ENCODE results near the gene AGPAT2. TPM values are rescaled to one million over a fixed set of nuclear protein-coding genes. Genes with fewer than 3 reads are reported as not detected.

Gene AGPAT2
- total RNA-seq, 1 donor from 2014 or later: 30.8 TPM

GRCh38 chr9:136700304-136700703 is 13.0 kb upstream of the AGPAT2 start:
- Mint-ChIP-seq H3K4me3 (ENCODE audit: unreplicated experiment) (no peak overlapping the region), H3K9me3 (ENCODE audit: unreplicated experiment) (peaks cover 2% of the 10 kb centered on the region)

GRCh38 chr9:136698635-136699246 is 11.5 kb upstream of the AGPAT2 start:
- no peak overlapping the region for H3K4me3 Mint-ChIP-seq (ENCODE audit: unreplicated experiment)
- no peak overlapping the region for H3K4me3 ChIP-seq (ENCODE audit: insufficient read depth, low read depth, low read length)
- no peaks in the 10 kb centered on the region for H3K79me2 ChIP-seq (ENCODE audit: insufficient read depth, low read length)
- H3K4me2 ChIP-seq (ENCODE audit: low read length): no peak overlapping the region
- peaks cover 5% of the 10 kb centered on the region for H3K27me3 ChIP-seq (ENCODE audit: insufficient read depth, low read length)
- no peak for TF ChIP-seq EZH2 (IDR thresholded peaks at IDR 0.05; ENCODE audit: insufficient read depth, low read length)
- no peak for TF ChIP-seq CTCF (IDR thresholded peaks at IDR 0.05; ENCODE audit: insufficient read depth, low read depth, low read length)
- H3K36me3 ChIP-seq (ENCODE audit: insufficient read depth, low read length): no peaks in the 10 kb centered on the region
- H2AFZ ChIP-seq (ENCODE audit: low read depth, low read length): no peak overlapping the region
- DNase-seq (ENCODE audit: low read depth) (no peak), FAIRE-seq (no peak)
- no peaks in the 10 kb centered on the region for H4K20me1 ChIP-seq (ENCODE audit: insufficient read depth, low read length)
- no peak overlapping the region for H3K9ac ChIP-seq (ENCODE audit: low read length)
- H3K27ac Mint-ChIP-seq (ENCODE audit: unreplicated experiment): no peak overlapping the region
- H3K4me1 Mint-ChIP-seq (ENCODE audit: low read depth, unreplicated experiment): peaks cover 3% of the 10 kb centered on the region
- no peaks in the 10 kb centered on the region for H3K9me3 Mint-ChIP-seq (ENCODE audit: unreplicated experiment)
- peaks cover 9% of the 10 kb centered on the region for H3K27me3 Mint-ChIP-seq (ENCODE audit: low read depth, unreplicated experiment)
- no peaks in the 10 kb centered on the region for H3K9me3 ChIP-seq (ENCODE audit: insufficient read depth, low read depth, low read length)
- H3K36me3 Mint-ChIP-seq (ENCODE audit: low read depth, unreplicated experiment): no peaks in the 10 kb centered on the region
- no peak overlapping the region for H3K27ac ChIP-seq (ENCODE audit: low read depth, low read length)
- no peaks in the 10 kb centered on the region for H3K4me1 ChIP-seq (ENCODE audit: insufficient read depth, low read length)

More at GRCh38 chr9:136700304-136700703, 13.0 kb upstream of the AGPAT2 start:
- Histone ChIP-seq H4K20me1 (ENCODE audit: insufficient read depth, low read length) (no peaks in the 10 kb centered on the region), H3K4me2 (ENCODE audit: low read length) (no peak overlapping the region), H3K4me3 (ENCODE audit: insufficient read depth, low read depth, low read length) (no peak overlapping the region), H3K27ac (ENCODE audit: low read depth, low read length) (no peak overlapping the region), H3K79me2 (ENCODE audit: insufficient read depth, low read length) (no peaks in the 10 kb centered on the region), H3K9me3 (ENCODE audit: insufficient read depth, low read depth, low read length) (no peaks in the 10 kb centered on the region), H3K36me3 (ENCODE audit: insufficient read depth, low read length) (no peaks in the 10 kb centered on the region), H3K9ac (ENCODE audit: low read length) (no peak overlapping the region), H2AFZ (ENCODE audit: low read depth, low read length) (no peak overlapping the region), H3K27me3 (ENCODE audit: insufficient read depth, low read length) (peaks cover 5% of the 10 kb centered on the region), H3K4me1 (ENCODE audit: insufficient read depth, low read length) (no peaks in the 10 kb centered on the region)
- Mint-ChIP-seq H3K27ac (ENCODE audit: unreplicated experiment) (no peak overlapping the region), H3K27me3 (ENCODE audit: low read depth, unreplicated experiment) (peaks cover 11% of the 10 kb centered on the region), H3K36me3 (ENCODE audit: low read depth, unreplicated experiment) (no peaks in the 10 kb centered on the region), H3K4me1 (ENCODE audit: low read depth, unreplicated experiment) (peaks cover 3% of the 10 kb centered on the region)
- DNase-seq (ENCODE audit: low read depth) (no peak), FAIRE-seq (no peak)
- TF ChIP-seq EZH2 (IDR thresholded peaks at IDR 0.05; ENCODE audit: insufficient read depth, low read length) (no peak), CTCF (IDR thresholded peaks at IDR 0.05; ENCODE audit: insufficient read depth, low read depth, low read length) (no peak)

GRCh38 chr9:136697821-136698526 is 10.7 kb upstream of the AGPAT2 start:
- Mint-ChIP-seq H3K36me3 (ENCODE audit: low read depth, unreplicated experiment) (no peaks in the 10 kb centered on the region), H3K4me3 (ENCODE audit: unreplicated experiment) (no peak overlapping the region)

More at GRCh38 chr9:136697821-136698526, 10.7 kb upstream of the AGPAT2 start:
- Histone ChIP-seq H4K20me1 (ENCODE audit: insufficient read depth, low read length) (no peaks in the 10 kb centered on the region), H2AFZ (ENCODE audit: low read depth, low read length) (no peak overlapping the region), H3K9ac (ENCODE audit: low read length) (no peak overlapping the region), H3K4me1 (ENCODE audit: insufficient read depth, low read length) (no peaks in the 10 kb centered on the region), H3K4me2 (ENCODE audit: low read length) (no peak overlapping the region), H3K9me3 (ENCODE audit: insufficient read depth, low read depth, low read length) (no peaks in the 10 kb centered on the region), H3K79me2 (ENCODE audit: insufficient read depth, low read length) (no peaks in the 10 kb centered on the region), H3K4me3 (ENCODE audit: insufficient read depth, low read depth, low read length) (no peak overlapping the region), H3K27ac (ENCODE audit: low read depth, low read length) (no peak overlapping the region), H3K27me3 (ENCODE audit: insufficient read depth, low read length) (peaks cover 5% of the 10 kb centered on the region), H3K36me3 (ENCODE audit: insufficient read depth, low read length) (no peaks in the 10 kb centered on the region)
- TF ChIP-seq EZH2 (IDR thresholded peaks at IDR 0.05; ENCODE audit: insufficient read depth, low read length) (no peak), CTCF (IDR thresholded peaks at IDR 0.05; ENCODE audit: insufficient read depth, low read depth, low read length) (no peak)
- FAIRE-seq: no peak
- Mint-ChIP-seq H3K9me3 (ENCODE audit: unreplicated experiment) (no peaks in the 10 kb centered on the region), H3K4me1 (ENCODE audit: low read depth, unreplicated experiment) (peaks cover 7% of the 10 kb centered on the region), H3K27ac (ENCODE audit: unreplicated experiment) (no peak overlapping the region), H3K27me3 (ENCODE audit: low read depth, unreplicated experiment) (peaks cover 14% of the 10 kb centered on the region)
- no peak for DNase-seq (ENCODE audit: low read depth)
